Islet of Langerhans (tissue), 1 donor: ENCODE measurements around the gene MFNG.

Experiments used
- FAIRE-seq: peaks from one replicate; lab custom pipeline; 2011; peaks lifted over from hg19 to GRCh38; lab: Jason Lieb, UNC

Gene MFNG

GRCh38 chr22:37443977-37444376 is 42.2 kb downstream of the MFNG start:
- FAIRE-seq = no peak

DNA sequence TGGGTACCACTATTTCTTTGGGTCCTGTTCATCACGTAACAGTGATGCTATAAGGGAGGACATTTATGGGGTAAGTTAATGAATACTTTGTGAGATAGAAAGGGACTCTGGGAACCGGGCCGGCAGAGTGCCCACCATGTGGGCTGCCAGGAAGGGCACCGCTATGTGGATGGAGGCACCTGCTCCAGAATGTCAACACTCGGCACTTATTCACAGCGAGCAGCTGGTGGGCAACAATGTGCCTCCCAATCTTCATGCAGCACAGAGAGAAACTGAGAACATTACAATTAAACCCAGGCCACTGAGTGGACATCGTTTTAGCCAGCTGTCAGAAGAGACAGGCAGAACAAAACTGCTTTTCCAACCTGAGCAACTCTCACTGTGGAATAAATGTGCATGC is 43.1 kb downstream of the MFNG start:
- no peak for FAIRE-seq

- FAIRE-seq = no peak
Observed at GRCh38 chr22:37442537-37442936, 43.6 kb downstream of the MFNG start.

DNA sequence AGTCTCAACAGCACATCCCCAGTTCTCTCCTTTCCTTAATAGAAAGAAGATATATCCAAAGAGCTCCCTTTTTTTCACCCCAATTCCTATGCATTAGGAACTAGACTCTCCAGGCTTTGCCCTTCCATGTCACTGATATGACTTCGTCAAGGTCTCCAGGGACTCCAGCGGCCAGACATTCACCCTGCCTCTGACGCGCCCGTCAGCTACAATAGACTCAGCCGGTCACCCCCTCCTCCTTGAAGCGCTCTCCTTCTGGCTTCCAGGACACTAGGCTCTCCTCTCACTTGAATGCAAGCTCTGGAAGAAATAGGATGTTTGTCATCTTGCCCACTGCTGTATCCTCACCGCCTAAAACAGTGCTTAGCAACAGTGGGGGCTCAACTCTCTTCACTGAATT is 44.0 kb downstream of the MFNG start:
- no peak for FAIRE-seq

DNA sequence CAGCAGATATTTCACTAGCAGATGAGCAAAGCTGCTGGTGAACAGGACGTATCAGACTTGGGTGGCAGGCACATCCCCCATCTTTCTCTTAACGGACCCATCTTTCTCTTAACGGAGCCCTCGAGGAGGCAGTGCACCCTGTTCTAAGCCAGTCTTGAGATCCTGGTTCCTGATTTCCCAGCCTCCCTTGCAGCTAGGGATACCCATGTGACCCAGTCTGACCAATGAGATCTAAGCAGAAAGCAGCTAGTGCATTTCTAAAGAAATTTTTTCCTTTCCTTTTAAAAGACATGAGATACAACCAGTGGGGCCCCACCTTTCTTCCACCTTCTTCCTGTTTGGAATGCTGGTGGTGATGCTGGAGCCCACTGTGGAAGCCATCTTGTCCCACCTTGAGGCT is 45.3 kb downstream of the MFNG start:
- no peak for FAIRE-seq

- no peak for FAIRE-seq
Observed at GRCh38 chr22:37439347-37439746, 46.8 kb downstream of the MFNG start.

GRCh38 chr22:37435970-37436603 is 50.1 kb downstream of the MFNG start:
- FAIRE-seq = no peak

GRCh38 chr22:37433786-37434185 is 52.4 kb downstream of the MFNG start:
- no peak for FAIRE-seq

DNA sequence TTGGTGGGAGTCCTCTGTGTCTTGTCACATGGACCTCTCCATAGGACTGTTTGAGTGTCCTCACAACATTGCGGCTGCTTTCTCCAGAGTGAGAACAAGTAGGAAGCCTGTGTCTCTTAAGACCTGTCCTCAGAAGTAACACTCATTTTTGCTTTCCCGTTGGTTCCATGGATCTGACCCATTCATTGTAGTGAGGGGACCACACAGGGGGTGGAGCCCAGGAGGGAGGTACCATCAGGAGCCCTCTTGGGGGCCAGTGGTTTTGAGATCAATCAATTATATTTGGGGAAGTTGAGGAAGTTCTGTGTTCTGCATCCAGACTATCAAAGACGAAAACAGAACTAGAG is 53.5 kb downstream of the MFNG start:
- FAIRE-seq = no peak

DNA sequence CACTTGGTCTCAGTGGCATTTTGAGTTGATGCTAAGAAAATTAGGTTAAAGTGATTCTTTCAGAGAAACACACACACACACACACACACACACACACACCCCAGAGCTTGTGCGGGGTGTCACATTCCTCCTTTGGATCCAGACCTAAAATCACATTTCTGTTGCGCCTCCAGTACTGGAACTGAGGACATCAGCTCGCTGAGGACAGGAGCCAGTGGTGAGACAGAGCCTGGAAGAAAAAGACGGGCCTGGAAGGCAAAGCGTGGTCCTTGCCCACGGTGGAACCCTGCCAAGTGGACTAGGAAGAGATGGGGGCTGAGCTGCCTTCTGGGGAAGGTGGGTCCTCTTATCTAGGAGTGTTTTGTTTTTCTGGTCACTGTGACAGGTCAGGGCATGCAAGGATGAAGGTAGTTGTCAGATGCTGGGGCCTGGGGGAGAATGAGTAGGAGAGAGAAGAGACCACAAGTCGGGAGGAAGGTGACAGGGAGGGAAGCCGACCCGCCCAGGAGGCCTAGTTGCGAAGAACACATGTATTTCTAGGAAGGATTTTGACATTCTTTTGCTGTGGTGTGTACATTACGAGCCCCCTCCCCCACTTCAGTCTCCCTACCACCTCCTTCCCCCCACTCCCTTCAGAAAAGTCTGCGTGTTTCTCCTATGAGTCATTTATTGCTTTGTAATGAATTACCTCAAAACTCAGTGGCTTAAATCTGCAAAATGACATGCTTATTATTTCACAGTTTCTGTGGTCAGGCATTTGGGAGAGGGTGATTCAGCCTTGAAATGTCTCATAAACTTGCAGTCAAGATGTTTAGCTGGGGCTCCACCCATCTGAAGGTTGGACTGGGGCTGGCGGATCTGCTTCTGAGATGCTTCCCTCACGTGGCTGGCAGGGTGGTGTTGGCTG is 54.1 kb downstream of the MFNG start:
- FAIRE-seq = no peak

DNA sequence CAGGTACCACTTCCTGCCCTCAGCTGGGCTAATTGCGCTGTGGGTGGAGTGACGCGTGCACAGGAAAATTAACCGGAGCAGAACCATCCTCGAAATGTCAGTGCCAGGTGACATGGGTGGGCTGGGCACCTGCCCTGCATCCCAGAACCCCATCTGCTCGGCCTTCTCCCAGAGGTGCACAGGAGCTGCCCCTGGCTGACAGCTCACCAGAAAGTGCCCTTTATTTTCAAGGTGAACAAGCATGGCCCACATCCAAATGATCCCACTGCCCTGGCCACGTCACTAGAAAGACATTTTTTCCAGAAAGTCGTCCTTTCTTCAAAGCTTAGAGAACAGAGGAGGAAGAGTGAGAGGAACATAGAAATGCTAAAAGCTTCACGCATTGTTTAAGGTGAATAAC is 54.8 kb downstream of the MFNG start:
- FAIRE-seq = no peak

GRCh38 chr22:37430941-37431340 is 55.2 kb downstream of the MFNG start:
- no peak for FAIRE-seq

- FAIRE-seq = no peak
Observed at GRCh38 chr22:37428649-37429586, 57.3 kb downstream of the MFNG start.

DNA sequence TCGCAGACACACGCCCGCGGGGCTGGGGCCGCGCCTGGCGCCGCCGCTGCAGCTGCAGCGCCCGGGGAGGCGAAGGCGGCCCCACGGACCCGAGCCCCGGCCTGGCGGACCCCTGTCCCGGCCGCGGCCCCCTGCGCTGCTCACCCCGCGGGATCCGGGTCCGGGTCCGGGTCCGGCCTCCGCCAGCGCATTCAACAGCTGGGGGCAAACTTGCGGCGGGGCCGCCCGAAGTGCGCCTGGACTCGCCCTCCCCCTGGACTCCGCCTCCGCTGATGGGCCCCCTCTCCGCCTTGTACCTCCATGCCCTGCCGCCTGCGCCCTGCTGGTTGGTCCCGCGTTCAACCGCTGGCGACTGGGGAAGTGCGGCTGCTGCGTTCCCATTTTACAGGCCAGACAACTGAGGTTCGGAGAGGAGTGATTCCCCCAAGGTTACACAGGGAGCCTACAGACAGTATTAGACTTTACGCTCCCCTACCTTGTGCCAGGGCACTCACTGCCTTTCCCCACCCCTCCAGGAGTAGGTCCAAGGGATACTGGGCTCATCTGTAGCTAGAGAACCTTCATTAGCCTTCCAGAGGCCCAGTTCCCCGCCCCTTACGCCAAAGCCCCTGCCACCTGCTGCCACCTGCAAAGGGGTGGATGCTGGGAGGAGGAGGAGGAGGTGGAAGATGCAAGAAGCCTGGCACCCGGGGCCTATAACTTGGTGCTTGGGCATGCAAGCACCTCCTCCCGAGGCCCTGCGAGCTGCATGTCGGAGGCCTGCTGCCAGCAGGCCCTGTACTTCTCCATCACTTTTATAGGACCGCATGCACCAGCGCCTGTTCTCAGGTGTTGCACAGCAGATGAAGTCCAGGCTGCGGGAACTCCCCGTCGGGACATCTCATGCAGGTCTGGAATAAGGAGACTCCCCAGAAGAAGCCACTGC is 58.2 kb downstream of the MFNG start:
- FAIRE-seq = no peak

DNA sequence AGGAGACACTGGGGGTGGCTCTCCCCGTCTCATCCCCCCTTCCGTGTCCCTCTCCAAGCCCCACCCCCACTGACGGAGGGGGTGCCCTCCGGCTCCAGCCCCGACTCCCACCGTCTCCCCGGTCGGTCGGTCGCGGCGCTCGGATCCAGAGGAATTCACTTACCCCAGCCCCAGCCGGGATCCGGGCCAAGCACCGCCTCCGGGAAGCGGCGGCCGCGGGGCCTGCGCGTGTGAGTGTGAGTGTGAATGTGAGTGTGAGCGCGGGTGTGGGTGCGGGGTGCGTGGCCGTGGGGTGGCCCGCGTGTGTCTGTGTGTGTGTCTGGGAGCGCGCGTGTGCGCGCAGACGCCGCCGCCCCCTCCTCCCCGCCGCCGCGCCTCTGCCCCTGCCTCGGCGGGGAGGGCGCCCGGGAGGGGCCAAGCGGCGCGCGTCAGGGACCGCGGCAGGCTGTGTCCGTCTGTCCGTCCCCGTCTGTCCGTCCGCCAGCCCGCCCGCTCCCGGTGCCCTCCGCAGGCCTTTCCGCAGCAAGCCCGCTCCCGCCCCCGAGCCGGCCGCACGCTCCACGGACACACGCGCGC is 59.0 kb downstream of the MFNG start, which contains the start of gene ELFN2:
TSS of gene ELFN2 (minus strand) at position 345 of the 576 bp plus-strand sequence. CDS start 51,945 bp downstream, outside the sequence.
- no peak for FAIRE-seq

GRCh38 chr22:37426706-37427134 is 59.5 kb downstream of the MFNG start:
- FAIRE-seq = no peak

DNA sequence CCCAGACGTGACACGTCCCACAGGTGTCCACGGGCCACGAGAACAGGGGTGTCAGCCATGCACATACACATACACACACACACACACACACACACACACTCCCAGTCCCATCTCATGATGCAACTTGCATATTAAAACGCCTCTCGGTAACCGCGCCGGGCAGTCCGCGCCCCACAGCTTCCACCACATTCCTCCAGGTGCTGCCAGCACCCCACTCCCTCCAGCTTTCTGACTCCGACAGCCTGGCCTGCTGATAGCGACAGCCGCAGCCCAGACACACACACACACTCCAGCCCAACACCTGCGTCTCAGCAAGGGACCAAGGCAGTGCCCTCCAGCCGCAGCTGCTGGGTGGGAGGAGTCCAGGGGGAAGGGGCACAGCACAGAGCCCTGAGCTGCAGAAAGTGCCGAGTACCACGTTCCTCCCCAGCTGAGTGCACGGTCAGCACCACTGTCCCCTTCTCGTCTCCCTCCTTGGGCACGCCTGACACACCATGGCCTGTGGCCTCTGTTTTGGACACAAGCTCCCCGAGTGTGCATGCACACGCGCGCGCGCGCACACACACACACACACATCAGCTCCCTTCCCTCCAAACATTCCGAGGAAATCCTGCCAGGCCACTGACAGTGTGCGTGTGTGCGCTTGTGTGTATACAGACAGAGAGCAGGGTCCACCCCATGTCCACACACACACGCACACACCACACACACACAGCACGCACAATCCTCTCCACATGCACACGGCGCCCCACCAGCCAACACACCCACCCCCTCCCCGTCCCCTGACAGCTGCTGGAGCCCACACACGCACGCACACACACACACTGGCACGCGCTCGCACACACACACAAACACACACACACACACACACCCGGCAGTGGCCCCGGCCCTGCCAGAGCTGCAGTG is 60.1 kb downstream of the MFNG start:
- no peak for FAIRE-seq

DNA sequence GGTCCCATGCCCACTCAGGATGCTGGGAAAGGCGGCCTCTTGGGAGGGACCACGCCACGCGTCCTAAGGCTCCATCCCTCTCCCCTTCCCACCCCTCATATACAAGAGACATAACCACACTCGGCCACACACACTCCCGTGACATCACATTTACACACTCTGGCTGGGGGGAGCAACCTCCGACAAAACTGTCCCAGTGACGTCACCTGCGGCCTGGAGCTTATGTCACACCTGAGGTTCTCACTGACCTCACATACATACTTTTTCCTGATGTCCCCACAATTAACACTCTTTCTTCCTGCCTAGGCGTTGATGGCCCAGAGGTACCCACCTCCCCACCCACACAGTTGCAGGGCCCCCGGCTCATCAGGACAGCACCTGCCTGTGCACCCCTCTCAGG is 60.8 kb downstream of the MFNG start:
- no peak for FAIRE-seq

DNA sequence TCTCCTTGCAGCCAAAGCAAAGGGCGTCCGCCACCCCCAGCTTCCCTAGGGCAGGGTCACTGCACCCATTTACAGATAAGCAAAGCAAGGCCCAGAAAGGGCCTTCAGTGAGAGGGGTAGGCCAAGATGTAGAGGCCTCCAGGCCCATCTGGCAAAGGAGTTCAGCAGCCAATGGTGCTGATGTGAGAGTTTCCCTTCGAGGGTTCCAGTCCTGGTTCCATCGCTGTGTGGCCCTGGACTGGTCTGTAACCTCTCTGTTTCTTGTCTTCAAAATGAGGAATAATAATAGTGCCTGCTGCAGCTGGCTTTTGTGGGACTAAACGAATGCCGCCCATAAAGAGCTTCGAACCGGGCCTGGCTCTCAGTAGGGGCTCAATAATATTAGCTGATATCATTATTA is 62.9 kb downstream of the MFNG start:
- FAIRE-seq = no peak

GRCh38 chr22:37421468-37421877 is 64.7 kb downstream of the MFNG start:
- FAIRE-seq = no peak
